Dendritic cell treated with granulocyte-macrophage colony-stimulating factor and Interleukin-4, amounts not matched to agents 40 ng/mL and 50 ng/mL, for 4 days (primary cell): ENCODE measurements around the gene ADAM12.
"Not testable (repeated sequence)": the region's sequence is repeated elsewhere in the genome, so short reads cannot be mapped to it uniquely, and the experiment has no call there.

Experiments
- H3K27ac Mint-ChIP-seq: one replicate; pipeline ENCODE4 v1.8.0; 2022; ENCODE audit warnings: mild to moderate bottlenecking, mixed read lengths
- H3K27me3 Mint-ChIP-seq: one replicate; pipeline ENCODE4 v1.8.0; 2022; ENCODE audit warnings: mild to moderate bottlenecking, mixed read lengths
- H3K36me3 Mint-ChIP-seq: one replicate; pipeline ENCODE4 v1.8.0; 2022; ENCODE audit warnings: low read depth, mixed read lengths
- H3K4me1 Mint-ChIP-seq: one replicate; pipeline ENCODE4 v1.8.0; 2022; ENCODE audit warnings: low read depth, mixed read lengths
- H3K4me3 Mint-ChIP-seq: one replicate; pipeline ENCODE4 v1.8.0; 2022; ENCODE audit warnings: mild to moderate bottlenecking, moderate library complexity, mixed read lengths
- H3K9me3 Mint-ChIP-seq: one replicate; pipeline ENCODE4 v1.8.0; 2022; ENCODE audit warnings: mixed read lengths
- intact Hi-C: fragments of 100-400 bp; cut with micrococcal nuclease; formaldehyde crosslinking; loops from one replicate; pipeline ENCODE4 v1.15.0; 2022

ADAM12 gene

GRCh38 chr10:125982260-125982948, 405.9 kb downstream of the ADAM12 start:
- H3K36me3 Mint-ChIP-seq: no peaks in the 10 kb centered on the region
- no peaks in the 10 kb centered on the region for H3K9me3 Mint-ChIP-seq
- H3K27me3 Mint-ChIP-seq: peaks cover 3% of the 10 kb centered on the region
- no peak overlapping the region for H3K4me3 Mint-ChIP-seq
- peak overlapping the region; percentile 62 for H3K27ac Mint-ChIP-seq
- intact Hi-C loops: loop anchor here (1.0 to 10.0 kb wide), 7 partner anchors 112 to 765 kb away; no protein-coding TSS in a partner anchor
- peaks cover 42% of the 10 kb centered on the region for H3K4me1 Mint-ChIP-seq

- Mint-ChIP-seq H3K4me3 (no peak overlapping the region), H3K9me3 (no peaks in the 10 kb centered on the region), H3K4me1 (peaks cover 35% of the 10 kb centered on the region), H3K36me3 (no peaks in the 10 kb centered on the region), H3K27me3 (no peaks in the 10 kb centered on the region), H3K27ac (peak overlapping the region; percentile 24)
- intact Hi-C loops: loop anchor here (5.0 to 10.0 kb wide), 4 partner anchors 114 to 767 kb away; no protein-coding TSS in a partner anchor
These were observed 407.7 kb downstream of the ADAM12 start for GRCh38 chr10:125980521-125981035.

- Mint-ChIP-seq H3K9me3 (no peaks in the 10 kb centered on the region), H3K4me1 (peaks cover 32% of the 10 kb centered on the region), H3K36me3 (no peaks in the 10 kb centered on the region), H3K27ac (no peak overlapping the region), H3K27me3 (no peaks in the 10 kb centered on the region), H3K4me3 (no peak overlapping the region)
- intact Hi-C loops: loop anchor here (5.0 to 10.0 kb wide), 4 partner anchors 115 to 767 kb away; no protein-coding TSS in a partner anchor
These were observed 408.3 kb downstream of the ADAM12 start for GRCh38 chr10:125979976-125980375.

GRCh38 chr10:125976960-125977605, 411.2 kb downstream of the ADAM12 start:
- Mint-ChIP-seq H3K27ac (no peak overlapping the region), H3K9me3 (no peaks in the 10 kb centered on the region), H3K36me3 (no peaks in the 10 kb centered on the region), H3K4me1 (peaks cover 19% of the 10 kb centered on the region), H3K4me3 (no peak overlapping the region), H3K27me3 (no peaks in the 10 kb centered on the region)
- intact Hi-C loops: no loop called here

GRCh38 chr10:125970077-125970630, 418.1 kb downstream of the ADAM12 start:
- H3K27ac Mint-ChIP-seq, intact Hi-C loops, H3K9me3 Mint-ChIP-seq, H3K4me3 Mint-ChIP-seq, H3K27me3 Mint-ChIP-seq, H3K36me3 Mint-ChIP-seq: not testable (repeated sequence)
- H3K4me1 Mint-ChIP-seq: peaks cover 13% of the 10 kb centered on the region

- H3K9me3 Mint-ChIP-seq: no peaks in the 10 kb centered on the region
- H3K36me3 Mint-ChIP-seq: no peaks in the 10 kb centered on the region
- H3K4me3 Mint-ChIP-seq: no peak overlapping the region
- H3K27me3 Mint-ChIP-seq: peaks cover 3% of the 10 kb centered on the region
- no peaks in the 10 kb centered on the region for H3K4me1 Mint-ChIP-seq
- H3K27ac Mint-ChIP-seq: no peak overlapping the region
- intact Hi-C loops: no loop called here
These were observed 420.7 kb downstream of the ADAM12 start for GRCh38 chr10:125967533-125967932.

- H3K27me3 Mint-ChIP-seq: no peaks in the 10 kb centered on the region
- H3K36me3 Mint-ChIP-seq: no peaks in the 10 kb centered on the region
- intact Hi-C loops: no loop called here
- no peak overlapping the region for H3K4me3 Mint-ChIP-seq
- H3K27ac Mint-ChIP-seq: no peak overlapping the region
- H3K4me1 Mint-ChIP-seq: no peaks in the 10 kb centered on the region
- H3K9me3 Mint-ChIP-seq: no peaks in the 10 kb centered on the region
These were observed 423.7 kb downstream of the ADAM12 start for GRCh38 chr10:125964558-125964957.
